OCI-M2 (cell line): Measurements from ENCODE around the gene TBCE.

ENCODE experiments used
- DNase-seq: peaks from one replicate; lab custom pipeline; 2025; ENCODE audit not compliant: unreplicated experiment; lab: John Stamatoyannopoulos, UW

TBCE gene

GRCh38 chr1:235367000-235367908 is at the start of gene TBCE:
TBCE (plus strand) TSS chr1:235367427; CDS start chr1:235380050, 12,623 bp downstream.
- peak; percentile 93 for DNase-seq

- no peak for DNase-seq
These were observed 48.0 kb upstream of the TBCE start for GRCh38 chr1:235319255-235319654.

- no peak for DNase-seq
These were observed 46.6 kb upstream of the TBCE start for GRCh38 chr1:235320521-235321179.

- DNase-seq: no peak
These were observed 42.9 kb upstream of the TBCE start for GRCh38 chr1:235324296-235324695.

- no peak for DNase-seq
These were observed 42.1 kb upstream of the TBCE start for GRCh38 chr1:235325139-235325538.

- DNase-seq: no peak
These were observed 41.4 kb upstream of the TBCE start for GRCh38 chr1:235325854-235326253.

GRCh38 chr1:235326719-235327558 is 40.3 kb upstream of the TBCE start:
- DNase-seq: no peak

GRCh38 chr1:235327559-235328270 is 39.5 kb upstream of the TBCE start, which contains the start of gene ARID4B:
ARID4B (minus strand) TSS chr1:235328179; CDS start chr1:235326919, 1,260 bp downstream.
- DNase-seq: no peak

- DNase-seq: peak; percentile 72
These were observed 38.7 kb upstream of the TBCE start, which contains the start of gene GGPS1 for GRCh38 chr1:235328271-235329138. GGPS1 (plus strand) TSS chr1:235328570; CDS start chr1:235335265, 6,695 bp downstream.

GRCh38 chr1:235329139-235329902 is 37.9 kb upstream of the TBCE start:
- no peak for DNase-seq

GRCh38 chr1:235330918-235331285 is 36.3 kb upstream of the TBCE start:
- no peak for DNase-seq

- no peak for DNase-seq
These were observed 35.8 kb upstream of the TBCE start for GRCh38 chr1:235331401-235331800.

GRCh38 chr1:235336903-235337302 is 30.3 kb upstream of the TBCE start:
- no peak for DNase-seq

GRCh38 chr1:235339746-235340145 is 27.5 kb upstream of the TBCE start:
- DNase-seq: no peak

GRCh38 chr1:235341334-235341733 is 25.9 kb upstream of the TBCE start:
- DNase-seq: no peak

GRCh38 chr1:235342039-235342438 is 25.2 kb upstream of the TBCE start:
- no peak for DNase-seq

GRCh38 chr1:235342471-235342870 is 24.8 kb upstream of the TBCE start:
- no peak for DNase-seq

- DNase-seq: no peak
These were observed 23.5 kb upstream of the TBCE start for GRCh38 chr1:235343726-235344125.

GRCh38 chr1:235351441-235351840 is 15.8 kb upstream of the TBCE start:
- DNase-seq: no peak
